Measurements from ENCODE around the gene HDAC4.

HDAC4 gene

DNA sequence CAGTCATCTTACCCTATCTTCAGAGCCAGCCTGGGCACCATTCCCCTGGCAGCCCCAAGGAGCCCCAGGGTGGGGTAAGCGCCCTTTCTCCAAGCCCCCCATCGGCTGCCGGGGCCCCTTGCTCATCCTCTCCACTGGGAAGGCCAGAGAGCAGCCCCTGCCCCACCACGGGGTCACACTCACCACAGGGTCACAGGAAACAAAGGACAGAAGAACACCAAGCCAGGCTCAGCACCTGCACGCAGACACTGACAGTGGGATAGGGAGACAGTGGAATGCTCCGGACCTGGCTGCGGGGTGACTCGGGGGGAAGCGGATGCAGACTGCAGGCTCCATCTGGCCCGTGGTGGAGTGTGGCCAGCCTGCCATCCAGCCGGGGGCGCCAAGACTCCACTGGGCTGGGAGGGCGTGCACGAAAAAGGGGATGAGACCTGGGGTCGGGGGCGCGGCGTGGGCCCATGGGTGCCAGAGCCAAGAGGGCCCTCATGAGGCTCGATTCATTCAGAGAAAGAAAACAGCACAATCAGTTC, 21.1 kb downstream of the HDAC4 start:
- Mint-ChIP-seq H3K4me1 (ENCODE audit: low read depth in 2 of 2) (peaks cover 22 to 28% of the 10 kb centered on the region in 2 donors), H3K27ac (peak overlapping the region in 1 of 2 donors; percentile 41), H3K36me3 (ENCODE audit: insufficient read depth) (peaks cover 21% of the 10 kb centered on the region), H3K27me3 (no peaks in the 10 kb centered on the region), H3K9me3 (no peaks in the 10 kb centered on the region), H3K4me3 (peak overlapping the region in 1 of 2 donors; percentile 29)
- ATAC-seq (replicated peaks) (no peak), DNase-seq (no peak)

DNA sequence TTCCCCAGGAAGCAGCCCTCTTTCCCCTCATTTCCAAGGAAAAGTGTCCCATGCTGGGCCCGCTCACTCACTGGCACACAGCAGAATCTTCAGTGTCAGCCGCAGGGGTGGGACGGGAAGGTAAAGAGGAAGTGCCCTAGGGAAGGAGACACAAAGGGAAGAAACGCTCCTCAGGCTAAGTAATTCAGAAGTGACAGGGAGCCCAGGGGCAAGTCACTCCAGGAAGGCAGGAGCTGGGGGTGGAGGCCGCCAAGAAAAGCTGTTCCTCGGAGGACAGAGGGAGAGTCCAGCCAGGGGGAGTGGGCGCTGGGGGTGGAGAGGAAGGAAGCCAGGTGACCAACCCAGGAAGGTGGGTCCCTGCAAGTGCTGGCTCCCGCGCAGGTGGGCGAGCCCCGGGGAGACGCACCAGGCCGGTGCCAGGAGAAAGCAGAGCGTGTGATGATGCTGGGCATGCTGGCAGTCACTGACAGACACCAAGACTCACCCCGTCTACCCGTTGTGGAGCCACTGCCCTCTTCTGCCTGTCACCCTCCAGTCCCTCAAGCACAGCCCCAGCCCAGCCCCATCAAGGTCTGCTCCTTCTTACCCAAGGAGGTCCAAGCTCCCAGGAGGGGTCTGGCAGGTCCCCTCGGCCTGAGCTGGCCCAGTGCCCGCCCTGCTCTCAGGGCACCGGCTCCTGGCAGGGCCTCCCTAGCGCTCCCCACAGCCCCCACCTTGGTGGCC, 21.7 kb downstream of the HDAC4 start:
- Mint-ChIP-seq H3K36me3 (ENCODE audit: insufficient read depth) (peaks cover 18% of the 10 kb centered on the region), H3K4me1 (ENCODE audit: low read depth in 2 of 2) (peaks cover 22 to 28% of the 10 kb centered on the region in 2 donors), H3K4me3 (no peak overlapping the region), H3K27me3 (no peaks in the 10 kb centered on the region), H3K27ac (peak overlapping the region; percentile 44 to 62), H3K9me3 (no peaks in the 10 kb centered on the region)
- no peak for DNase-seq
- no peak for ATAC-seq (replicated peaks)

DNA sequence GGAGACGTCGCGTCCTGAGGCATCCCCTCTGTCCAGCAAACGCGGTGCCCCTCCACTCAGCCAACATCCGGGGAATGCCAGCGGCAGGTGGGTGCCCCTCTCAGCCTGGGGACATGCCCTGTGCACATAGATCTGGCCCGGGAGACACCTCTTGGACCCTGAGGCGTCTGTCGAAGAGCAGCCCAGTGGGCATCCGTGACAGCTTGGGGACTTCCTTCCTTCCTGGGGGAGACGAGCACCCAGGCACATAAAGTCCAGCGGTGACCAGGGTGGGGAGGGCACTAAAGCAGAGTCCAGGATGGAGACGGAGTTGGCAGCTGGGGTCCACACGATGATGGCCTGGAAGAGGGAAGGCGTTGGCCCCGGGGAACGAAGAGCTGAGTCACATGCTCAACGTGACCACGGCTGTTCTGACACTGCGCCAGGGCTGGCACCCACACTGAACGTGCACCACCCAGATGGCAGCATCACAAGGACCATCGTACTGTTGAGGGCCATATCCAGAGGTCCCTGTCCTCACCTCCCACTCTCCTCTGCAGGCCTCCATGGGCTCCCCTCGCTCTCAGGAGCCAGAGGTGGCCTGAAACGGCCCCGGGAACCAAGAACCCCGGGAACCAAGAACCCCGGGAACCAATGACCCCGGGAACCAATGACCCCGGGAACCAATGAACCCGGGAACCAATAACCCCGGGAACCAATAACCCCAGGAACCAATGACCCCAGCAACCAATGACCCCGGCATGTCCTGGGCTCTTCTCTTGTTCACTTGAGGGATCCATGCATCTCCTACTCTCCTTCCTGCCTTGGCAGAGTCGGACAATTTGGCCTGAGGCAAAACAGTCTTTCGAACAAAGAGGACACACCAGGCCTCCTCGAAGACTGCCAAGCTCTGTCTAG, 22.6 kb downstream of the HDAC4 start:
- H3K4me3 Mint-ChIP-seq = no peak overlapping the region
- peaks cover 22 to 25% of the 10 kb centered on the region in 2 donors for H3K4me1 Mint-ChIP-seq (ENCODE audit: low read depth in 2 of 2)
- H3K27ac Mint-ChIP-seq = peak overlapping the region; percentile 44 to 62

DNA sequence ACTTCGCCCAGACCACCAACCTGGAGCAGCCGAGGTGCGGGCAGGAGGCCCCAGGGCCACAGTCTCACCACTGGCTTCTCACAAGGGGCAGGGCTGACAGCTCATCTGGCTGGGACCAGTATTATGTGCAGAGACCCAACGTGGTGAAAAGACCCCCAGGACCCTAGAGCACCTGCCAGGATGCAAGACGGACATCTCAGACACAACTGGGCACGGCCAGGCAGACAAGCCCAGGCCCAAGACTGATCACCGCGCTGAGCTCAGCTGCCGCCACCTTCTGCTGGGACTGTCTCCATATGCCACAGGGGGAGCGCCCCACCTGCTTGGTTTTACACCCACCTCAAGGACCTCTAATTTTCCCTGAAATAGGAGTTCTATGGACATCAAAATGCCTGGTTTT, 23.2 kb downstream of the HDAC4 start:
- H3K4me1 Mint-ChIP-seq (ENCODE audit: low read depth in 2 of 2) = peaks cover 22 to 25% of the 10 kb centered on the region in 2 donors
- ATAC-seq (replicated peaks) (no peak), DNase-seq (no peak)
- H3K36me3 Mint-ChIP-seq (ENCODE audit: insufficient read depth) = peaks cover 18% of the 10 kb centered on the region
- H3K27me3 Mint-ChIP-seq = no peaks in the 10 kb centered on the region
- no peak overlapping the region for H3K4me3 Mint-ChIP-seq
- peak overlapping the region in 1 of 2 donors; percentile 41 for H3K27ac Mint-ChIP-seq
- no peaks in the 10 kb centered on the region for H3K9me3 Mint-ChIP-seq

More for the DNA sequence above, 22.6 kb downstream of the HDAC4 start:
- H3K36me3 Mint-ChIP-seq (ENCODE audit: insufficient read depth) = peaks cover 18% of the 10 kb centered on the region
- no peaks in the 10 kb centered on the region for H3K9me3 Mint-ChIP-seq
- no peaks in the 10 kb centered on the region for H3K27me3 Mint-ChIP-seq
- ATAC-seq (replicated peaks) (no peak), DNase-seq (no peak)

DNA sequence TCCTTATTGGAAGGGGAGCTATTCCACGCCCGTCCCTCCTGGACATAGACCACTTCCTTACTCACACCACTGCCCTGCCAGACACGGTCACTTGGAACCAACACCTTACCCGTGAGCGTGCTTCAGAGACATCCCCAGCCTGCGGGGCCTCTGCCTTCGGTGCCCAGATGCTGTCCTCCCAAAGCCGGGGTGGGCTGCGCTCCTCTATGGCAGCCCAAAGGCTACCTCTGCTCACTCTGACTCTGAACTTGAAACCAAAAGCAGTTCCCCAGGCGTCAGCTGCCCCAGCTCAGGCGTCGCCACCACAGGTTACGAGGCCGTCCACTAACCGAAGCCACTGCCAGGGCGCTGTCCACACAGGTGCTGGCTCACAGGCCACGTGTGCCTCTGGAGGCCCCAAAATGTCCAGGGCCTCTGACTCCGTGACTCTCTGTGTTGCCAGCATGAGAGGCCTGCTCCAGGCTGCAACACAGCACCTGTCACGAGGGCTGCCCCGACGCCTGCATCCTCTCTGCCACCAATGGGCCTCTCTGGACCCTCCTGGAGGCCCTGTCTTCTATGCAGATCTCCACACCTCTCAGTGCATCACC, 23.8 kb downstream of the HDAC4 start:
- no peak overlapping the region for H3K4me3 Mint-ChIP-seq
- H3K27me3 Mint-ChIP-seq = no peaks in the 10 kb centered on the region
- DNase-seq = no peak
- peaks cover 18% of the 10 kb centered on the region for H3K36me3 Mint-ChIP-seq (ENCODE audit: insufficient read depth)
- peaks cover 22 to 25% of the 10 kb centered on the region in 2 donors for H3K4me1 Mint-ChIP-seq (ENCODE audit: low read depth in 2 of 2)
- H3K9me3 Mint-ChIP-seq = no peaks in the 10 kb centered on the region
- H3K27ac Mint-ChIP-seq = peak overlapping the region in 1 of 2 donors; percentile 19
- ATAC-seq (replicated peaks) = no peak

DNA sequence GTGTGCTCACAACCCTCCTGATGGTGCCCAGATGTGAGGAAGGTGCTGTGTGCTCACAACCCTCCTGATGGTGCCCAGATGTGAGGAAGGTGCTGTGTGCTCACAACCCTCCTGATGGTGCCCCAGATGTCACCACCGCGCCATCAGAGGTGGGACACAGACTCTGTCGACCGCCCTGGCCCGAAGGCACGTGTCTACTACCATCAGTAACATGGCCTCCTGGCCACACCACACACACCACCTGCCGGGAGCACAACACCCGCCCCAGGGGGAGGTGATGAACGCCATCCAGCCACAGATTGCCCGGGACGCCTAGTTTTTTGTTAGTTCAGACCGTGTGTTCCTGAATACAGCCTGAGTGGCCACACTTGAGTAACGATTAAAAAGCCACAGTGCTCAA, 24.5 kb downstream of the HDAC4 start:
- no peak for ATAC-seq (replicated peaks)
- H3K27ac Mint-ChIP-seq = peak overlapping the region in 1 of 2 donors; percentile 19

DNA sequence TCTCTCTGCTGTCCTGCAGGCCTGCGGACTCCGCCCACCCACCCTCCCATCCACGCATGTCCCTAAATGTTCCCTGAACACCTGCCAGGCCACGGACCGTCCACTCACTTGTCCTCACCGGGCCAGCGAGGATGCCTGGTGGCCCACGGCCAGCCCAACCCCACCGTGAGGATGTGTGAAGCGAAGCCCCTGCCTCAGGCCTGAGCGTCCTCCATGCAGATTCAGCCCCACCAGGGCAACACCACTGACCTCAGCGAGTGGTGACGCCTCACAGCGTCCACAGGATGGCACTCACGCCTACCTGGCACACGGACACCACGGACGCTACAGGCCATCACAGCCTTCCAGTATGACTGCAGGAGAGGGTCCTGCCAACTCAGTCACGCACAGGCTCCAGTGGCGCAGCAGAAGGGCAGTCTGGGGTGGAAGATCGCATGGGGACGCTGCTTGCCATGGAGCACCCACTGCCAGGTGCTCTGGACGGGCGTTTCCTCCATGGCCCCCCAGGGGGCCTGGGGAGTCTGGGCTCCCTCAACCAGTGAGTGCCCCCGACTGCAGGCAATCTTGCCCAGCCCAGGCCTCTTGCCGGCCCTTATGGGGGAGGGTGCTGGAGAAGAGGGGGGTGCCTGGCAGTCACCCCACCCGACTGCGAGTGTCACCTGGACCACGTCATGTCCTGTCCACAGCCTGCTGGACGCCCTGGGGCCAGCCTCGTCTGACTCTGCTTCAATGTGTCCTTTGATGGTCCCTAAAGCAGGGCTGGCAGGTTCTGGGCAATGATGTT, 25.4 kb downstream of the HDAC4 start:
- DNase-seq = no peak
- Mint-ChIP-seq H3K27ac (no peak overlapping the region), H3K4me1 (ENCODE audit: low read depth in 2 of 2) (peaks cover 8 to 11% of the 10 kb centered on the region in 2 donors)

More for the DNA sequence above, 24.5 kb downstream of the HDAC4 start:
- Mint-ChIP-seq H3K36me3 (ENCODE audit: insufficient read depth) (peaks cover 17% of the 10 kb centered on the region), H3K9me3 (no peaks in the 10 kb centered on the region), H3K27me3 (no peaks in the 10 kb centered on the region), H3K4me1 (ENCODE audit: low read depth in 2 of 2) (peaks cover 17 to 19% of the 10 kb centered on the region in 2 donors), H3K4me3 (no peak overlapping the region)
- DNase-seq = no peak

DNA sequence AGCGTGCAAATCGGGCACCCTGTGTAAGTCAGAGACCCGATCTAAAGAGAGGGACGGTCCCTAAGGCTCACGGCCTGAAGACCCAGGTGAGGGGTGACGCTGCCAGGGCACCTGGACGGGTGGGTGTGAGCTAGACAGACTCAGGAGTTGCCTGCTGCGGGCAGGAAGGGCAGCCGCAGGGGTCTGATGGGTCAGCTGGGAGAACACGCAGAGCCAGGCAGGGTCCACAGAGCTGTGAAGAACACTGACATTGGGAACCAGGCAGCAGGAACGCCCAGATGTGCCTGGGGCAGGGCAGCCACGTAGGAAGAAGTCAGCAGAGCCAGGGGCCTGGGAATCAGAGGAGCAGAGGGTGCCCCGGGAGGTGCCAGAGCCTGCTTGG, 25.9 kb downstream of the HDAC4 start:
- no peak for DNase-seq
- Mint-ChIP-seq H3K4me1 (ENCODE audit: low read depth in 2 of 2) (peaks cover 6 to 15% of the 10 kb centered on the region in 2 donors), H3K36me3 (ENCODE audit: insufficient read depth) (peaks cover 7% of the 10 kb centered on the region), H3K27ac (peak overlapping the region in 1 of 2 donors; percentile 9), H3K9me3 (no peaks in the 10 kb centered on the region), H3K27me3 (no peaks in the 10 kb centered on the region), H3K4me3 (no peak overlapping the region)
- no peak for ATAC-seq (replicated peaks)

More for the DNA sequence above, 25.4 kb downstream of the HDAC4 start:
- no peak for ATAC-seq (replicated peaks)
- Mint-ChIP-seq H3K27me3 (no peaks in the 10 kb centered on the region), H3K4me3 (no peak overlapping the region), H3K9me3 (no peaks in the 10 kb centered on the region), H3K36me3 (ENCODE audit: insufficient read depth) (peaks cover 9% of the 10 kb centered on the region)

DNA sequence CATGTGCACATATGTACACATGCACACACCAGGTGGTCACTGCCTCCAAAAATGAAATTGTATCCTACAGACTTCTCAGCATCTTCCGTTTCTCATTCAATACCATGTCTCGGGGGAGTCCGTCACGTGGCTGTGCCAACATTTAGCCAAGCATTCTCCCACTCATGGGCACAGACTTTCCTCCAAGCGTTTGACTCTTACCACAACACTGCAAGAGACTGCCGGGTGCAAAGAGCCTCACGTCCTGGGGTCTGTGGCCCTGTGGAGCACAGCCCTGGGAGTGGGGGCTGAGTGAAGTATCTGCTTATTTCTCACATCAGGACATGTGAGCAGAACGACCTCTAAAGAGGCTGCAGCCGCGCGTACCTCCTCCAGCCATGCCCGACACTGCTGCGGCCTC, 28.0 kb downstream of the HDAC4 start:
- H3K27ac Mint-ChIP-seq = no peak overlapping the region
- H3K4me1 Mint-ChIP-seq (ENCODE audit: low read depth in 2 of 2) = peaks cover 7 to 10% of the 10 kb centered on the region in 2 donors
- no peak overlapping the region for H3K4me3 Mint-ChIP-seq
- H3K36me3 Mint-ChIP-seq (ENCODE audit: insufficient read depth) = no peaks in the 10 kb centered on the region
- ATAC-seq (replicated peaks) (no peak), DNase-seq (no peak)
- no peaks in the 10 kb centered on the region for H3K27me3 Mint-ChIP-seq
- H3K9me3 Mint-ChIP-seq = no peaks in the 10 kb centered on the region

DNA sequence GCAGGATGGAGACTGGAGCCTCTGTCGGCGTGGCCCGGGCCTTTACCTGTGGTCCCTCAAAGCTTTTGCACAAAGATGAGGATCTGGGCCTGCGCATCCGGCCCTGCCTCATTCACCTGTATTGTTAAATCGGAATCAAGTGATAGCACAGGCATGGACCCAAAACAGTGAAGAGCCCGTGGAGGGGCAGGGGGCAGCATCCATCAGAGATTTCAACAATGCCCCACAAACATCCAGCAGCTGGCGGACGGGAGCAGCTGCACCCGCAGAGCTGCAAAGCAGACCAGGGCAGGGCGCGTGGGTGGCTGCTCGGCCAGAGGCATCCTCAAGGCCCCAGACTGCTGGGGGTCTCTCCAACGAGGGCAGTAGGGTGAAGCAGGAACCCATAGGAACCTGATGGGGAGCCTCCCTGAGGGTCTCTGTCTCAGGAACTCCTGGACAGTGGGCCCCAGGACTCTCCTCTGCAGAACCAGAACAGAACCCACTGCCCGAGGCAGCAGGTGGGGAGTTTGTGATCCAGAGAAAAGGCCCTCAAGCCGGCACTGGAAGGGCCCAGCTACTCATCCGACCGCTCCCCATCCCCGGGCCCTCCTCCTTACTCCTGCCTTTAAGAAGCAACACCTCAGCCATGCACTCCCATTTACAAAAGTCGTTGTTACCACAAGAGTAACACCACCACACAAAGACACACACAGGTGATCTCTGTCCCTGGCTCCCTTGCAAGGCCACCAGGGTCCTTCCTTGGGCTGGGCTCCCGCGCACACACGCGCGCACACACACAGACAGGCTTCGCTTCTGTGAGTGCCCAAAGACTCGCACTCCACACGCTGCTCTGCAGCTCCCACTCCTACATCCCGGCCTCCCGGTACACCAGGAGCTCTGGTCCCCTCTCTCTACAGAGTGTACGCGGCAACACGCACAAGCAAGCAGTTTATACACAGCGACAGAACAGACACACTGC, 28.8 kb downstream of the HDAC4 start:
- H3K27ac Mint-ChIP-seq = no peak overlapping the region
- ATAC-seq (replicated peaks) = no peak
- peaks cover 7 to 10% of the 10 kb centered on the region in 2 donors for H3K4me1 Mint-ChIP-seq (ENCODE audit: low read depth in 2 of 2)
- H3K4me3 Mint-ChIP-seq = no peak overlapping the region
- H3K27me3 Mint-ChIP-seq = no peaks in the 10 kb centered on the region
- H3K9me3 Mint-ChIP-seq = no peaks in the 10 kb centered on the region
- no peaks in the 10 kb centered on the region for H3K36me3 Mint-ChIP-seq (ENCODE audit: insufficient read depth)
- no peak for DNase-seq

DNA sequence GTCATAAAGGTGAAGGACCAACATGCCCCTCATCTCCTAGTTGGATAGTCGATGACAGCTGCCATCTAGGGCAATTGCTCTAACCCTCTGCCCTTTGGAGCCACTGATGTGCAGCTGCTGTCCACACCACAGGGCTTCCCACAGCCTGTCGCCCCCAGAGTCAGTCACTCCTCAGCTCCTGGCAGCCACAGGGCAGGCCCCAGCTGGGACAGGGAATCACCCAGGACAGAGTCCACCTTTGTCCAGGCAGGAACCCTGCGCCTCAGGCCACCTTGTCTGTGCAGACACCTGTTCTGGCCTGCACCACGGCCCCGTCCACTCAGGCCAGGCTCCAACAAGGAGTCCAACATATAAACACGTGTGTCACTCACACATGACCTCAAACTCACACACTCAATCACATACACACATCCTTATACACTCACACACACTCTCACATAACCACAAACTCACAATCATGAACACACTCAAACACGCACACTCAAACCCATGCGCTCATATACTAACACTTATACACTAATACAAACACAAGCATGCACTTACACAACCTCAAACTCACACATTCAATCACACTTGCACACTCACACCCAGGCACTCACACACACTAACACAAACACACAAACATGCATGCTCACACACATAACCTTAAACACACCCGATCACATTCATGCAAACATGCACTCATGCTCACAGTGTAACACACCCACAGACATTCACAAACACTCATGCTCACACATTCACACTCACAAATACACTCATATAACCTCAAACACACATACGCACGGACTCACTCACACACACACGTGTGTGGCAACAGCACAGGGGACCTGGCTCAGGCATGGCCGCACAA, 29.7 kb downstream of the HDAC4 start:
- Mint-ChIP-seq H3K9me3 (no peaks in the 10 kb centered on the region), H3K4me1 (ENCODE audit: low read depth in 2 of 2) (peaks cover 7 to 10% of the 10 kb centered on the region in 2 donors), H3K27me3 (no peaks in the 10 kb centered on the region), H3K36me3 (ENCODE audit: insufficient read depth) (no peaks in the 10 kb centered on the region), H3K4me3 (no peak overlapping the region), H3K27ac (no peak overlapping the region)
- ATAC-seq (replicated peaks) (no peak), DNase-seq (no peak)
